Spleen (tissue), 7 donors: Measurements from ENCODE around the gene FCHO2.

Source experiments
- POLR2A ChIP-seq, 3 donors: fragments of 450-650 bp; IDR thresholded peaks; one replicate each; pipeline ENCODE4 v1.5.1; 2017; ENCODE audit warnings: antibody characterized with exemption in 3 of 3, mild to moderate bottlenecking in 1 of 3
- TF ChIP-seq, protein P1 (sequence below), 11 experiments: fragments of 200-600 bp in 7 of 11; fragments of 450-650 bp in 4 of 11; sonication (generic) in 4 of 11; IDR thresholded peaks in 8 of 11; conservative IDR thresholded peaks in 3 of 11; 1 replicate in 7 of 11; 2 replicates in 4 of 11; pipeline versions ENCODE4 v1.4.0 to v1.8.0; 2016 to 2021; ENCODE audit warnings: antibody characterized with exemption in 11 of 11, inconsistent platforms in 4 of 11, mild to moderate bottlenecking in 1 of 11
- donor health status: DM: no; HTN: no; CAD: no; lungs with moderate emphysema.
- donor health status: DM: no; HTN: no; CAD: no.
- donor health status: DM: no; HTN: no; CAD: no.

- TF ChIP-seq, protein P1, sequence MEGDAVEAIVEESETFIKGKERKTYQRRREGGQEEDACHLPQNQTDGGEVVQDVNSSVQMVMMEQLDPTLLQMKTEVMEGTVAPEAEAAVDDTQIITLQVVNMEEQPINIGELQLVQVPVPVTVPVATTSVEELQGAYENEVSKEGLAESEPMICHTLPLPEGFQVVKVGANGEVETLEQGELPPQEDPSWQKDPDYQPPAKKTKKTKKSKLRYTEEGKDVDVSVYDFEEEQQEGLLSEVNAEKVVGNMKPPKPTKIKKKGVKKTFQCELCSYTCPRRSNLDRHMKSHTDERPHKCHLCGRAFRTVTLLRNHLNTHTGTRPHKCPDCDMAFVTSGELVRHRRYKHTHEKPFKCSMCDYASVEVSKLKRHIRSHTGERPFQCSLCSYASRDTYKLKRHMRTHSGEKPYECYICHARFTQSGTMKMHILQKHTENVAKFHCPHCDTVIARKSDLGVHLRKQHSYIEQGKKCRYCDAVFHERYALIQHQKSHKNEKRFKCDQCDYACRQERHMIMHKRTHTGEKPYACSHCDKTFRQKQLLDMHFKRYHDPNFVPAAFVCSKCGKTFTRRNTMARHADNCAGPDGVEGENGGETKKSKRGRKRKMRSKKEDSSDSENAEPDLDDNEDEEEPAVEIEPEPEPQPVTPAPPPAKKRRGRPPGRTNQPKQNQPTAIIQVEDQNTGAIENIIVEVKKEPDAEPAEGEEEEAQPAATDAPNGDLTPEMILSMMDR (IDR thresholded peaks at IDR 0.05 in 8 of 11, conservative IDR thresholded peaks at IDR 0.05 in 3 of 11): no peak
- no peak for TF ChIP-seq POLR2A (IDR thresholded peaks at IDR 0.05)
Measured at GRCh38 chr5:72943307-72943706, 12.5 kb upstream of the FCHO2 start.
